Measurements from ENCODE around the gene APPBP2.
"Not testable (repeated sequence)": the region's sequence is repeated elsewhere in the genome, so short reads cannot be mapped to it uniquely, and the experiment has no call there.

APPBP2 gene

DNA sequence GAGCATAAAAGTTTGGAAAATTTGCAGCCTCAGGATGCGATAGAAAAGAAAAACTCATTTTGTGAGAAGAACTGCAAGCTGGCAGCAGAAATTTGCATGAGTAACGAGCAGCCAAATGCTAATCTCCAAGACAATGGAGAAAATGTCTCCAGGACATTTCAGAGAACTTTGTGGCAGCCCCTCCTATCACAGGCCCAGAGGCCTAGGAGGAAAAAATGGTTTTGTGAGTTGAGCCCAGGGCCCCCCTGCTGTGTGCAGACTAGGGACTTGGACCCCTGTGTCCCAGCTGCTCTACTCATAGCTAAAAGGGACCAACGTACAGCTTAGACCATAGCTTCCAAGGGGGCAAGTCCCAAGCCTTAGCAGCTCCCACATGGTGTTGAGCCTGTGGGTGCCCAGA, 34.3 kb downstream of the APPBP2 start:
- DNase-seq = no peak

DNA sequence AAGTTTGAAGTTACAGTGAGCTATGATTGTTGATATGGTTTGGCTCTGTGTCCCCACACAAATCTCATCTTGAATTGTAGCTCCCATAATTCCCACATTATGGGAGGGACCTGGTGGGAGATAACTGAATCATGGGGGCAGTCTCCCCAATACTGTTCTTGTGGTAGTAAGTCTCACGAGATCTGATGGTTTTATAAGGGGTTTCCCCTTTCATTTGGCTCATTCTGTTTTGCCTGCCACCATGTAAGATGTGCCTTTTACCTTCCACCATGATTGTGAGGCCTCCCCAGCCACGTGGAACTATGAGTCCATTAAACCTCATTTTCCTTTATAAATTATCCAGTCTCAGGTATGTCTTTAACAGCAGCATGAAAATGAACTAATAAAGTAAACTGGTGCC, 35.4 kb downstream of the APPBP2 start:
- DNase-seq = not testable (repeated sequence)

DNA sequence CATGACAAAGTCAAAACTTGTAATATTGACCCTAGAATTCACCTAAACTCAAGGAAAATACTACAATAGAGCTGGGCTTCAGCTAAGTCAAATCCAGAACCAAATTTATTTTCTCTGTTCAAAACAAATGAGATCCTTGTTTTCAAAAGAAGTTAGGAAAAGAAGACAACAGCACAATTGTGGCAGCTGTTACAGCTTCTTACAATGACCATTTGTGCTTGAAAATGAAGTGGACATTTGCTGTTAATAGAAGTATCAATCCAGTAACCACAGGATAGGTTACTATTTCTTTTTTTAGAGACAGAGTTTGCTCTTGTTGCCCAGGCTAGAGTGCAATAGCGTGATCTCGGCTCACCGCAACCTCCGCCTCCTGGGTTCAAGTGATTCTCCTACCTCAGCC, 44.4 kb downstream of the APPBP2 start:
- DNase-seq = no peak

DNA sequence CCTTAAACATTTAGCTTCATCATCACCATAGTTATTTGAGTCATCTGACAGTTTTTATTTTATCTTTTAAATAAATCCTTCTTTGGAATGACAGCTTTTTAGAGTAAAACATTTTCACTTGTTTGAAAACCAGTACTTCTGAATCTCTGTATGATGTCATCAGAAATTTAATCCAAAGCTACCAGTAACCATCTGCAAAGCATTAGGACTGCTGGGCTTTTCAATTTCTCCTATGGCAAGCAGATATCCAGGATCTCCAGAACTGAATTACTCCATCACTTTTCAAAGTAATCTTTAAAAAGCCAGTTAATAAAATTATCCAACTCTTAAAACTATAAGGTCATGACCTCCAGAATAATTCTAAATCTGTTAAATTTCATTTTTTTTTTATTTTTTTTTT, 52.3 kb downstream of the APPBP2 start:
- DNase-seq = no peak

DNA sequence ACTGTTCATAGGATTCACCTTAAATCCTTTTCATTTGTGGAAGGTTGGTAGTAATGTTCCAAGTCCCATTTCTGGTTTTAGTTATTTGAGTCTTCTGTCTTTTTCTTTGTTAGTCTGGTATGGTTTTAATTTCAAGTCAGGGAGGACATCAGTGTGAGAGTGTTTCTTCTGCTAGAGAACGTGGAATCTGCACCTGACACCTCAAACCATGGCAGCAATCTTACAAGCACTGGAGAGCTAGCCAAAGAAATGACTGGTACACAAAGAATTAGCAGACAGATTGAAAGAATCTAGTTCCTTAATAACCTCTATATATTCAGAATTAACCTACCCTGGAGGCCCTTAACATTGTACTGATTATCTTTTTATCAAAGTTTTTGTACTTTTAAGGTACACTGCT, 53.6 kb downstream of the APPBP2 start:
- DNase-seq = no peak

DNA sequence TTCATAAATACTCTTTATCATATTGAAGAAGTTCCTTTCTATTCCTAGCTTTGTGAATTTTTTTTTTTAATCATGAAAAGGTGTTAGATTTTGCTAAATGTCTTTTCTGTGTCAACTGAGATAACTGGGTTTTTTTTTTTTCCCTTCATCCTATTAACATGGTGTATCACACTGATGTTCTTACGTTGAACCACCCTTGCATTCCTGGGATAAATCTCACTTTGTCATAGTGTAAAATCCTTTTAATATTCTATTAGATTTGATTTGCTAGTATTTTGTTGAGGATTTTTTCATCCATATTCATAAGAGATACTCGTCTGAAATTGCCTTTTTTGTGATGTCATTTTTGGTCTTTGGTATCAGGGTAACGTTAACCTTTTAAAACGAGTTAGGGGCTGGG, 54.6 kb downstream of the APPBP2 start:
- DNase-seq = no peak

DNA sequence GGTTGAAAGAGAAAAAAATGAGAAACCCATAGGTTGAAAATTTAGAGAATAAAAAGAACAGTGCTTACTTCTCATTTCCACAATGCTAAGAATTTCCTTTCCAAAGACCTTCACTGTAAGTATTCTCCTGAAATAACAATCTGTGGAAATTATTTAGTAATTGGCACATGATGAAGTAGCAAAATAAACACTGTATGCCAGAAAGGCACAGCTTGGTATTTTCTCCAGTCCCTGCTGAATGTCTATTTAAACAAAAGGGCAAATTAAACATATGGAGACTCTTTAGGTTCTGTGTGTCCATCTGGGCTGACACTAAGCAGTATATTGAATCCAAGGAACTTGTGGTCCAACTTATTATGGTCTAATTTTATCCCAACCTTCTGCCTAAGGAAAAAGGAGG, 57.7 kb downstream of the APPBP2 start:
- DNase-seq = no peak

DNA sequence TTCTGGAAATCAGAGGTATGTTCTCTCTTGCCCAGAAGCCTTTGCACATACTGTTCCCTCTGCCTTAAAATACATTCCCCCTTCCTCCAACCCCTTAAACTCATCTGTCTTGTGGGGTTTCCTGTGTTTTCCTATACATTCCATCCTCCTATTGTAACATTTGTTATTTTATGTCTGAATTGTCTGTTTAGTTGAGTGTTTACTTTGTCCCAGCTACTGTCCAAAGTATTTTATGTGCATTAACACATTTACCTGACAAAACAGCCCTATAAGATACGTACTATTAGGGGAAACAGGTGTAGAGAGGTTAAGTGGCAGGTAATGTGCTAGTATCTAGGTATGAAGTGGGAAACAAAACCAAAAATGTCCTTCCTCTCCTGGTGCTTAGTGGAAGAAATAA, 61.7 kb downstream of the APPBP2 start:
- DNase-seq = no peak

DNA sequence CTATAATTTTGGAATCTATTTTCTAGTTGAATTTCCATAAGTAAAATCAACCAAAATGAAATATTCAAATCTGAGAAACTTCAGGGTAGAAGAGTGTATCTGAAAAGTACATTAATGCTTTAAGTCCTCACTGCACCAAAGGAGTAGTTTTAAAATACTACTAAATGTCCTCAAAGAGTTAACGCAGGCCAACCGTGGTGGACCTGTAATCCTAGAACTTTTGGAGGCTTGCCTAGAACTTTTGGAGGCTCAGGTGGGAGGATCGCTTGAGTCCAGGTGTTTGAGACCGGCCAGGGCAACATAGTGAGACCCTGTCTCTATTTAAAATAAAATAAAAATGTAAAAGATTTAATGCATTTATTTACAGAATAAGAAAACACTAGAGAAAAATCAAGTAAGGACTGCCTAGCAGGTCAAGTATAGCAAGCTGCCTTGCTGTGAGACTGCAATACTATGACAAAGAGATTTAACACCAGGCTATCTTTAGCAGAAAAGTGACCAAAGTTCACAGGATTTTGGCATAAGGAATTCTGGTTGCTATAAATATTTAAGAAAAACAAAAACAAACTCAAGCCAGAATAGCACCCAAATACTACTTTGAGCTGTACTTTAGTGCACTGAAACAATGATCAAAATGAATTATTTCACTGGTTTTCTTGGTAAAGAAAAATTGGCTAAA, 62.7 kb downstream of the APPBP2 start:
- DNase-seq = no peak

DNA sequence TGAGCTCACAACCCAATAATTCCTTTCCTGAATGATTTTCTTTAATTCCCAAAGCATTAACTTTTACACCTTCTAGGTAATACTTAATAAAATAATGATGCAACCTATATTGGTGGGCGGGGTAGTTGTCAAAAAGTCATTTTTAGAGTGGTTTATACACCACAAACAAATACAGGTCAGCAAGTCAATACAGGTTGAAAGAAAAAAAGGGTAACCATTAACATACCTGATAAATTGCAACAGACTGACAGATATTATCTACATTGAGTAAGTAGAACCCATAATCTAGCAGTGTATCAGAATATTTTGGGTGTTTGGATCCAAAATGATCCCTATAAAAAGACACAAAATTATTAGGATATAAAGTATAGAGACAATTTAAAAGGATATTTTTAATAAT, 64.5 kb downstream of the APPBP2 start:
- no peak for DNase-seq

DNA sequence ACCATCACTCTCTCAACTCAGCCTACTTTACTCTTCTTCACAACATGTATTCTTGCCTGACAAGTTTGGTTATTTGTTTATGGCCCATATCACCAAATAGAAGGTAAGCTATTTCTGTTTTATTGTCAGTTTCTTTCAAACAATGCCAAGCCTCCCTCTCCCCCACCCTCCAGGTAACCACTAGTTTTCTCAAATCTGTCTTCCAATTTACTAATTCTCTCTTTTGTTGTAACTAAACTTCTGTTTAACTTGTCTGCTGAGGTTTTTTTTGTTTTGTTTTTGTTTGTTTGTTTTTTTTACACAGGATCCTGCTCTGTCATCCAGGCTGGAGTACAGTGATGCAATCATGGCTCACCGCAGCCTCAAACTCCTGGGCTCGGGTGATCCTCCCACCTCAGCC, 68.9 kb downstream of the APPBP2 start:
- DNase-seq = no peak

DNA sequence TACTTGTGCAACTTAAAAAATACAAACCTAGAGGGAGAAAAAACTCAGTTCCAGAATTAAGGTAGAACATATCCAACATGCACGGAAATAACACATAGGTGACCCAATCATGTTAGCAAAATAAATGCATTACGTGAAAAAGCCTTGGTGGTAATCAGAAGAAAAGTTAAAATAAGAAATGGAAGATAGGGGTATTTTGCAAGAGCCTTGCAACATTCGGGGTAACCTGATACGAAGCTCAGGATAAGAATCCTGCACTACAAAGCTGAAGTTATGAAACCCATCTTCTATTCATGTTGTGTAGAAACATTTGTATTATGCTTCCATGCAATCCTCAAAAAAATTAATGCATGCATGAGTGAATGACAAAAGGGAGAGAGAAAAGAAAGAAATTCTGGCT, 70.7 kb downstream of the APPBP2 start:
- DNase-seq = peak; percentile 26

DNA sequence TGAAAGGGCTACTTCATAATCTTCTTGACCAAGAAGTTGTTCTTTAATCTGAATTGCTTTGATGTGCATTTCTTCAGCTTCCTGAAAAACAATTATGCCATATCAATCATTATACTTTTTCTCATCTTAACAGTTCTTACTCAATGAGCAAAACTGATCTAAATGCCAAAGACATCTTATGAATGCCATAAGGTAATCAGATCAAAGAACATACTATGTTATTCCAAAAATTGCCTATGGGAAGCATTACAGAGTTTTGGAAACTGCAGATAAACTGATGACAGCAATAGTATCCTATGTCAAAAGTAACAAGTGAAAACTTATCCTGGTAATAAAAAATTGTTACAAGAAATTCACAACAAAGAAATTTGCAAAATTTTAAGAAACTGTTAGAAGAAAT, 74.1 kb downstream of the APPBP2 start:
- no peak for DNase-seq

DNA sequence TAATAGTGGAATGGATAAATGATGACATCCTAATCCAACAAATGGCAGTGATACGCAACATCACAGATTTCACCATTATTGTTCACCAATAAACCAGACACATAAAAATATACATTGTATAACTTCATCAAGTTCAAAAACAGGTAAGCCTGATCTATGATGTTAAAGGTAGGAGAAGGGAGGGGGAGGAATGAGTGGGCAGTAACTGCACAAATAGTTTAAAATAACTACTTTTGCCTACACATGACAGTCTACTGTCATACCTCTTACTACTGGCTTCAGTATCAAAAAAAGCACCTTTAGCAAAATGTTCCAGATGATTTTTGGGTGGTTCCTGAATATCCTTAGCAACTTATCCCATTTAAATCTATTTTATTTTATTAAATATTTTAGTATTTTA, 75.0 kb downstream of the APPBP2 start:
- DNase-seq = no peak

DNA sequence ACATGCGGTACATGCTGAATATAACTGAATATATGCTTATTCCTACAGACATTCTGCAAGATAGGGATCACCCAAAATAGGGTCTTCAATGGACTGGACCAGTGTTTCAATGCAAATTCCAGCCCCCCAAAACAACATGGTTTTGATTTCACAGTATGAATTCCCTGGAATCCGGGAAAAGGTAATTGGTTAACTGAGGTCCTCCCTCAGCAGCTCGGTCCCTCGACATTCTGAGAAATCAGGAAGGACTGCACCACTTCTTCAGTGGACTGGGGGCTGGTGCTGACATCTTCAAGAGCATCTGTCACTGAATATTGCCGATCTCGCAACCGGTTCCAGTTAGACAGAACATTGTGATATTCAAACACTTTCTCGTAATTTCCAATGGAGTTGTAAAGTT, 78.7 kb downstream of the APPBP2 start:
- DNase-seq = no peak

DNA sequence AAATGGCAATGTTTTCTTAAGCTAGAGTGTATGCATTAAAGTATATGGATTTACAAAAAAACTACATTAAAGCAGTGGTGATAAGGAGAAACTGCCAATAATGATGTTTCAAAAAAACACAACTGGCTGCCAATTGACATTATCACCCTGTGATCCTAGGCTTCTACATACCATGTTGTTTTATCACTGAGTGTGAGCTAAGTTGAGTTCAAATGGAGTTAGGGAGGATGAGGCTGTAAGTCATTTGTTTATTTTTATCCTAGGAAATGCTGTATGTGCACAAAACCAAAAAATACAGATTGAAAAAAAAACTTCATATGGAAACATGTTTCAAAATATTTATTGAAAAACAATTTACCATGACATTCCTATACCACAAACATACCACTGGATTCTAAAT, 80.9 kb downstream of the APPBP2 start:
- no peak for DNase-seq

DNA sequence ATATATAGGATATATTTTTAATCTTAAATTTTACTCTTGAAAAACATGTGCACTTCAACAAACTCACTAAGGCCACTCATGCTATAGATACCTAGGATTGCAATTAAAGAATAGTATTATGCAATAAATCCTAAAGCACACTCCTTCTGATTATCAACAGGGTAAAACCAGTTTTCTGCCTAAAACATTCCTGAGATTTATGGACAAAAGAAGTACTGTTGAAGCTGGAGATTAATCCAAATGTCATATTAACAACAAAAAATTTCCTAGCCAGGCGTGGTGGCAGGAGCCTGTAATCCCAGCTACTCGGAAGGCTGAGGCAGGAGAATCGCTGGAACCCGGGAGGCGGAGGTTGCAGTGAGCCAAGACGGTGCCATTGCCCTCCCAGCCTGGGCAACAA, 82.3 kb downstream of the APPBP2 start:
- no peak for DNase-seq

DNA sequence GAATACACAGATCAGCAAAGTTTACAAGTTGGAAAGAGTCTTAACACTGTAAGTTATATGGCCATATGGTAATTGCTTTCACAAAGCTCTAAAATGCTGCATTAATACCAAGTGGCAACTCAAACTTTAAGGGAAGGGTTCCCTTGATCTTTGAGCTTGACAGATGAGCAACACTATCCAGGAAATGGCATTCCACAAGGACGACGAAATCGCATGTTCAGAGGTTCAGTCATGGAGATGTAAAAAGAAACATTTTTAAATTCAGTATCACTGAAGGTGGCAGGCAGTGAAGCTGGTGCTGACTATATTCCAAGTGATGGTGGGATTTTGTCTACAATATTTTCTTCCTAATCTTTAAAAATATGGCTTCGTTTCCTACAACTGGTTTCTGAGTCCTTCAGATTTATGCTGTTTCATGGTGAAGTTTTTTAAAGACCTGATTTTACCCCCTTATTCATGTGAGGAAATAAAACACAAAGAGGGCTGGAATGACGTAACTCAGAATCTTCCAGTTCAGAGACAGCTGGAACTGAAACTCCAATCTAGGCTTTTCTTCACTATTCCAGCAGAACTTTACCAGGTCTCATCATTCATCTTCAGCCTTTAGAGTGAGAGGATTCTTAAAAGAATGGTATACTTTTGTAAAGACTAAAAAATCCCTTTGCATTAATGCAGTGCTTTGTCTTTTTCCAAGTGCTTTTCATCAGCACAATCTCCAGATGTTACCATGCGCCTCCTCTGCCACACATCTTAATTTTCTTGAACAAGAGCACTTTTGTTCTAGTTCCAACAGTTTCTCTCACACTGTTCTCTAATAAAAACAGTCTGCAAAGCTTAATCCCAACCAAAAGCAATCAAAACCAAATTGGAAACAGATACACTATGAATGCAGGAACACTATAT, 83.5 kb downstream of the APPBP2 start:
- DNase-seq = no peak

DNA sequence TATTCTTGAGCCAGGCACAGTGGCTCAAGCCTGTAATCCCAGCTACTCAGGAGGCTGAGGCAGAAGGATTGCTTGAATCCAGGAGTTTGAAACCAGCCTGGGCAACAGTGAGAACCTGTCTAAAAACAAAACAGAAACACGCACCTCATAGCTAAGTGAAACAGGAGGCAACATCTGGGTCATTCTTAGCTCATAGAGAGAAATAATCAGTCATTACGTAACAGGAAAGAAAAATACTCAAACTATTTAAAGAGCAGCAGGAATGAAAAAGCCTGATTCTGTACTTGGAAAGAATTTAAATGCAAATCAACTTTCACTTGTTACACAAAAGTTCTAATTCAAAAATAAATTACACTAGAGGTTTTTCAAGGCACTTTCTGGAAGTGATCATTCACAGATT, 86.5 kb downstream of the APPBP2 start:
- no peak for DNase-seq

DNA sequence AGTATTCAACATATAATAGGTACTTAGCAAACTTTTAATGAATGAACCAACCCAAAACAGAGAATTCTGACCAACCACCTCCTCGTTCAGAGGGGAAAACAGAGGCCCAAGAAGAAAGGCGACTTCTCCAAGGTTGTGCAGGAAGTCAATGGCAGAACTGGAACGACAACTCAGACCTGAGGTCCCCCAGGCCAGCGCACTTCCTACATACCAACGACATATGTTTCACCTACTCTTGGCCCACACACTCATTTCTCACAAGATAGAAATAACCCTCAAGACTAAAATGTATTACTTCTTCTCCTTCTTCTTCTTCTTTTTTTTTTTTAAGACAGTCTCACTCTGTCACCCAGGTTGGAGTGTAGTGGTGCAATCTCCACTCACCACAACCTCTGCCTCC, 89.4 kb downstream of the APPBP2 start:
- no peak for DNase-seq

DNA sequence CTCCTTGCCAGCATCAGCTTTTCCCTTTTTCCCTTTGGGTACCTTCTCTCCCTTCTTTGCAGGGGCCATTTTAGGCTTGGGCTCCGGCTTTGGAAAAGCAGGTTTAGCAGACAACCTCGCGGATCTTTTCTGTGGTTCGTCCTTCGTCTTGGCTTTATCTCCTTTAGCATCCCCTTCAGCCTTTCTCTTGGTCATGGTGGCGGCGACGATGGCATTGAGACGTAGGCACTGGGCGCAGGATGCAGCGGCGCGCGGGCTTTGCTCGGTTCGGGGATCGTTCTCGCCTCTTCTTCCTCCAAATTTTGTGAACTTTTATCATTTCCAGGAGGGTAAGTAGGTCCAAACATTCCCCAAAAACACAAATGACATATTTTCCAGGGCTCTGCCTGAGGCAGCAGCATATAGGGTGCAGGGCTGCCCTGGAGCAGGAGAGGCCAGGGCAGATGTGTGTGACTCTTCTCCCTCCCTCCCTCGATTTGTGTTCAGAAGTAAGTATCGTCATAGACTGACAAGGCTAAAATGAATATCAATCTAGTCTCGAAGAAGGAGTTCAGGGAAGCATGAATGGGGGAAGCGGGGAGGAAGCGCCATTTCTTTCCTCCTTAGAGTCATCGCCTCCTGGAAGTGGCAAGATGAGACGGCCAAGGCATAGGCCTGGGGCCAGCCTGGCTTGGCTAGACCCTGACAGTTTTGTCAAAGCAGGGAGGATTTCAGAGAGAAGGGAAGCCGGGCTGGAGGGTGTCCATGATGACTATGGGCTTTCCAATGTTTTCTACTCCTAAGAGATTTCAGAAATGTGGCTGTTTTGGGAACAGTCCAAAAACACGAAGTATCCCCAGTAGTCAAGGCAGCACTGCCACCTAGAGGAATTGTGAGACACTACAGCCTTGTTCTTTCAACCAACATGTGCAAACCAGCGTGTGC, 90.5 kb downstream of the APPBP2 start:
- DNase-seq = peak; percentile 89

DNA sequence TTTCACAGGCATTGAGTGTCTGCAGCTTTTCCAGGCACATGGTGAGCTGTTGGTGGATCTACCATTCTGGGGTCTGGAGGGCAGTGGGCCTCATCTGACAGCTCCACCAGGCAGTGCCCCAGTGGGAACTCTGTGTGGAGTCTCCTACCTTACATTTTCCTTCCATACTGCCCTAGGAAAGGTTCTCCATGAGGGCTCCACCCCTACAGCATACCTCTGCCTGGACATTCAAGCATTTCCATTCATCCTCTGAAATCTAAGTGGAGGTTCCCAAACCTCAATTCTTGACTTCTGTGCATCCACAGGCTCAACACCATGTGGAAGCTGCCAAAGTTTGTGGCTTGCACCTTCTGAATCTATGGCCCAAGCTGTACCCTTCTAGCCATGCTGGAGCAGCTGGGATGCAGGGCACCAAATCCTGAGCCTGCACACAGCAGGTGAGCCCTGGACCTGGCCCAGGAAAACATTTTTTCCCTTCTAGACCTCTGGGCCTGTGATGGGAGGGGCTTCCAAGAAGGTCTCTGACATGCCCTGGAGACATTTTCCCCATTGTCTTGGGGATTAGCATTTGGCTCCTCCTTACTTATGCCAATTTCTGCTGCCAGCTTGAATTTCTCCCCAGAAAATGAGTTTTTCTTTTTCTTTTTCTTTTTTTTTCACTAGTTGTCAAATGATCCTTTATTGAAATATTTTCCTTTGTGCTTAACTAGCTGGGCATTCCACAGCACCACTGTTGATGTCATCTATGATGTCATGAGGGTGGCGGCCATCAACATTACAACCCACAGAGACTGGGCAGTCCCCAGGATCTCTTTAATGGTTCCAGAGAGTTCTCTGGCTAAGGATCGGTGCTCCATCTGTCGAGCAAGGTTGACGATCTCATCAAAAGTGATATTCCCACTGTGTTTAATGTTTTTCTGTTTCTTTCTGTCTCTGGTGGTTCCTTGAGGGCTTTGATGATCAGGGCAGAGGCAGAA, 92.7 kb downstream of the APPBP2 start:
- DNase-seq = not testable (repeated sequence)

All from hematopoietic multipotent progenitor cell treated with erythropoietin and hydrocortisone succinate and interleukin-3 and kit ligand, for 4 days (in vitro differentiated cells).